ENCODE measurements around the gene NPVF. TPM values are rescaled to one million over a fixed set of nuclear protein-coding genes. Genes with fewer than 3 reads are reported as not detected.

The NPVF gene
- total and polyA plus RNA-seq, 2 of the 8 experiments (the other 6 are each of a cell fraction or from before 2014, with no cell fraction given) = not detected

GRCh38 chr7:25272265-25272664, 44.0 kb upstream of the NPVF start:
- Histone ChIP-seq H2BK120ac (replicated peaks; ENCODE audit: low read depth, low read length) (no peak overlapping the region), H2BK20ac (ENCODE audit: low read length) (no peak overlapping the region), H2AFZ (ENCODE audit: low read length) (no peak overlapping the region), H3K4me1 (replicated peaks in 1 of 4; ENCODE audit: control insufficient read depth in 3 of 4, insufficient read depth in 4 of 4, low read length in 3 of 4) (no peaks in the 10 kb centered on the region), H3K9me3 (ENCODE audit: insufficient read depth in 2 of 2, low read depth in 1 of 2, low read length in 1 of 2) (no peaks in the 10 kb centered on the region), H3K36me3 (ENCODE audit: control insufficient read depth in 2 of 4, insufficient read depth in 4 of 4, low read length in 3 of 4) (no peaks in the 10 kb centered on the region), H3K23me2 (ENCODE audit: low read depth, low read length) (no peaks in the 10 kb centered on the region), H3K79me1 (ENCODE audit: low read depth, low read length) (no peaks in the 10 kb centered on the region), H4K91ac (replicated peaks; ENCODE audit: insufficient read length, low read length) (no peak overlapping the region), H3K56ac (replicated peaks; ENCODE audit: insufficient read length, low read depth, low read length) (no peak overlapping the region), H3K23ac (ENCODE audit: insufficient read length) (no peak overlapping the region), H3K18ac (ENCODE audit: extremely low read depth, low read length) (no peak overlapping the region), H3K14ac (ENCODE audit: insufficient read length) (no peak overlapping the region), H3K4ac (replicated peaks; ENCODE audit: insufficient read length, low read depth, low read length) (no peak overlapping the region), H2BK5ac (ENCODE audit: low read depth, low read length) (no peak overlapping the region), H4K8ac (ENCODE audit: extremely low read depth, insufficient read depth, low read length) (no peak overlapping the region), H4K5ac (ENCODE audit: insufficient read length, low read depth, low read length) (no peak overlapping the region), H3K4me3 (ENCODE audit: extremely low read depth in 1 of 4, insufficient read depth in 2 of 4, low read depth in 3 of 4, low read length in 4 of 4) (no peak overlapping the region), H3K4me2 (ENCODE audit: insufficient read depth in 1 of 2, low read depth in 2 of 2, low read length in 2 of 2) (no peak overlapping the region), H2BK12ac (ENCODE audit: low read depth, low read length) (no peak overlapping the region), H3K9ac (replicated peaks in 1 of 4; ENCODE audit: extremely low read depth in 1 of 4, low read depth in 3 of 4, low read length in 3 of 4) (no peak overlapping the region), H3K79me2 (ENCODE audit: control insufficient read depth in 1 of 2, insufficient read depth in 2 of 2, low read length in 2 of 2) (no peaks in the 10 kb centered on the region), H2BK15ac (ENCODE audit: low read length) (no peak overlapping the region), H4K20me1 (replicated peaks in 1 of 2; ENCODE audit: control insufficient read depth in 1 of 2, insufficient read depth in 2 of 2, low read length in 2 of 2) (no peaks in the 10 kb centered on the region), H2AK5ac (ENCODE audit: low read depth, low read length) (no peak overlapping the region), H3K27ac (ENCODE audit: low read depth, low read length) (no peak overlapping the region), H3K27me3 (replicated peaks in 1 of 4; ENCODE audit: control insufficient read depth in 3 of 4, extremely low read depth in 1 of 4, insufficient read depth in 3 of 4, low read length in 3 of 4) (no peaks in the 10 kb centered on the region)
- ChIA-PET POLR2A (ENCODE audit: partially characterized antibody) (no interaction called here), CTCF (ENCODE audit: partially characterized antibody) (interaction anchor here (1.5 kb wide), 1 partner anchor 118 kb away, joined by 5 read pairs; no protein-coding TSS in a partner anchor)
- no peak for FAIRE-seq
- 86% methylated on average over 3 of the region's 3 CpGs; no CpG with 5 or more reads in 1 of the 2 experiments for WGBS, 2 experiments (ENCODE audit: extremely low coverage in 1 of 2, insufficient coverage in 1 of 2, insufficient read length in 1 of 2, insufficient replicate concordance in 2 of 2, low coverage in 1 of 2, low lambda C conversion rate in 2 of 2, missing lambda C conversion rate in 1 of 2)
- DNase-seq (ENCODE audit: low read depth in 1 of 2, low spot score in 2 of 2) = no peak
- no peak for TF ChIP-seq EGR1 (IDR thresholded peaks at IDR 0.05; ENCODE audit: borderline replicate concordance, low read depth, low read length)
- no peak for TF ChIP-seq EP300 (IDR thresholded peaks at IDR 0.05; ENCODE audit: borderline replicate concordance in 1 of 2, low read depth in 2 of 2, low read length in 2 of 2)
- TF ChIP-seq HDAC6 (IDR thresholded peaks at IDR 0.05; ENCODE audit: low read depth, low read length) = no peak
- no peak for TF ChIP-seq YY1 (IDR thresholded peaks at IDR 0.05; ENCODE audit: low read depth, low read length)

All from H1 (cell line).